ENCODE measurements around the gene PCLO. TPM values are rescaled to one million over a fixed set of nuclear protein-coding genes. Genes with fewer than 3 reads are reported as not detected.

PCLO gene
- total and polyA plus RNA-seq, 9 of the 15 experiments (the other 6 are each of a cell fraction or from before 2014, with no cell fraction given): under 0.01 to 0.01 TPM; not detected in 7

- Histone ChIP-seq H3K27ac (ENCODE audit: extremely low read depth, low read depth, low read length) (no peak overlapping the region), H4K20me1 (replicated peaks; ENCODE audit: control insufficient read depth, insufficient read depth, low read length) (no peaks in the 10 kb centered on the region), H2AFZ (ENCODE audit: low read depth, low read length) (no peak overlapping the region), H3K9ac (ENCODE audit: insufficient read depth in 1 of 2, low read depth in 2 of 2, low read length in 2 of 2) (no peak overlapping the region), H3K9me3 (replicated peaks; ENCODE audit: control insufficient read depth, insufficient read depth, low read depth, low read length) (peaks cover 2% of the 10 kb centered on the region; the same call in 1 of the 2 replicates), H3K79me2 (ENCODE audit: control insufficient read depth, insufficient read depth, low read length) (no peaks in the 10 kb centered on the region), H3K27me3 (ENCODE audit: control insufficient read depth in 2 of 2, insufficient read depth in 2 of 2, low read length in 2 of 2) (no peaks in the 10 kb centered on the region), H3K9me1 (ENCODE audit: control insufficient read depth, insufficient read depth, low read length) (no peaks in the 10 kb centered on the region), H3K4me1 (replicated peaks in 1 of 2; ENCODE audit: control insufficient read depth in 2 of 2, insufficient read depth in 2 of 2, low read length in 2 of 2) (no peaks in the 10 kb centered on the region), H3K36me3 (ENCODE audit: control insufficient read depth, insufficient read depth, low read length) (no peaks in the 10 kb centered on the region), H3K4me3 (no peak overlapping the region), H3K4me2 (ENCODE audit: insufficient read depth, low read length) (no peak overlapping the region)
- in situ Hi-C loops (cut with MboI) (no loop called here), intact Hi-C loops (cut with micrococcal nuclease) (no loop called here)
- FAIRE-seq (no peak), ATAC-seq (no peak), DNase-seq (ENCODE audit: extremely low read depth in 1 of 4, low spot score in 3 of 4) (no peak)
- CTCF ChIA-PET (ENCODE audit: low intra/inter-chr PET ratio): no interaction called here
- TF ChIP-seq, protein P1, sequence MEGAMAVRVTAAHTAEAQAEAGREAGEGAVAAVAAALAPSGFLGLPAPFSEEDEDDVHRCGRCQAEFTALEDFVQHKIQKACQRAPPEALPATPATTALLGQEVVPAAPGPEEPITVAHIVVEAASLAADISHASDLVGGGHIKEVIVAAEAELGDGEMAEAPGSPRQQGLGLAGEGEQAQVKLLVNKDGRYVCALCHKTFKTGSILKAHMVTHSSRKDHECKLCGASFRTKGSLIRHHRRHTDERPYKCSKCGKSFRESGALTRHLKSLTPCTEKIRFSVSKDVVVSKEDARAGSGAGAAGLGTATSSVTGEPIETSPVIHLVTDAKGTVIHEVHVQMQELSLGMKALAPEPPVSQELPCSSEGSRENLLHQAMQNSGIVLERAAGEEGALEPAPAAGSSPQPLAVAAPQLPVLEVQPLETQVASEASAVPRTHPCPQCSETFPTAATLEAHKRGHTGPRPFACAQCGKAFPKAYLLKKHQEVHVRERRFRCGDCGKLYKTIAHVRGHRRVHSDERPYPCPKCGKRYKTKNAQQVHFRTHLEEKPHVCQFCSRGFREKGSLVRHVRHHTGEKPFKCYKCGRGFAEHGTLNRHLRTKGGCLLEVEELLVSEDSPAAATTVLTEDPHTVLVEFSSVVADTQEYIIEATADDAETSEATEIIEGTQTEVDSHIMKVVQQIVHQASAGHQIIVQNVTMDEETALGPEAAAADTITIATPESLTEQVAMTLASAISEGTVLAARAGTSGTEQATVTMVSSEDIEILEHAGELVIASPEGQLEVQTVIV (CRISPR knock-in tag; IDR thresholded peaks at IDR 0.05; ENCODE audit: borderline replicate concordance): no peak
- no peak for TF ChIP-seq ARID3A (IDR thresholded peaks at IDR 0.05; ENCODE audit: borderline replicate concordance, low read depth, low read length)
- TF ChIP-seq ZNF766 (CRISPR knock-in tag; conservative IDR thresholded peaks at IDR 0.05): no peak
- TF ChIP-seq ADNP (tag; IDR thresholded peaks at IDR 0.05): no peak
- no peak for TF ChIP-seq MAFK (IDR thresholded peaks at IDR 0.05; ENCODE audit: low read length)
- no peak for TF ChIP-seq PURB (CRISPR knock-in tag; IDR thresholded peaks at IDR 0.05; ENCODE audit: low read depth)
- TF ChIP-seq KLF1 (tag; IDR thresholded peaks at IDR 0.05): no peak
- TF ChIP-seq, protein P2, sequence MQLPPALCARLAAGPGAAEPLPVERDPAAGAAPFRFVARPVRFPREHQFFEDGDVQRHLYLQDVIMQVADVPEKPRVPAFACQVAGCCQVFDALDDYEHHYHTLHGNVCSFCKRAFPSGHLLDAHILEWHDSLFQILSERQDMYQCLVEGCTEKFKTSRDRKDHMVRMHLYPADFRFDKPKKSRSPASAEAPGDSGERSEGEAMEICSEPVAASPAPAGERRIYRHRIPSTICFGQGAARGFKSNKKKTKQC (CRISPR knock-in tag; IDR thresholded peaks at IDR 0.05): no peak
- TF ChIP-seq EZH2 (IDR thresholded peaks at IDR 0.05; ENCODE audit: borderline replicate concordance, low read depth, low read length): no peak
- no peak for TF ChIP-seq RBM34 (IDR thresholded peaks at IDR 0.05; ENCODE audit: borderline replicate concordance, insufficient read depth, low read length)
- no peak for TF ChIP-seq TAF9B (IDR thresholded peaks at IDR 0.05; ENCODE audit: partially characterized antibody)
- TF ChIP-seq CBX5 (IDR thresholded peaks at IDR 0.05; ENCODE audit: borderline replicate concordance, low read depth): no peak
- no peak for TF ChIP-seq PCBP1 (IDR thresholded peaks at IDR 0.05; ENCODE audit: low read depth, low read length, poor library complexity, severe bottlenecking)
- TF ChIP-seq ZNF3 (CRISPR knock-in tag; IDR thresholded peaks at IDR 0.05): no peak
- TF ChIP-seq TCF3 (CRISPR knock-in tag; IDR thresholded peaks at IDR 0.05): no peak
- no peak for TF ChIP-seq SAP30 (IDR thresholded peaks at IDR 0.05; ENCODE audit: borderline replicate concordance, insufficient read depth, low read depth, low read length, poor library complexity, severe bottlenecking)
- no TSS peak for BruUV-seq (replicated peaks)
- POLR2A ChIA-PET: no interaction called here
- 0% methylated on average over 1 of the region's 1 CpG for WGBS (ENCODE audit: insufficient coverage, low coverage, missing lambda C conversion rate)
Observed at GRCh38 chr7:82859106-82859850, 303.4 kb downstream of the PCLO start.
